Astrocyte of the spinal cord (primary cell): Measurements from ENCODE around the gene MBP.

Source experiments
- DNase-seq: peaks from one replicate; pipeline ENCODE4 v3.0.0; 2011; ENCODE audit warnings: low read depth, low spot score
- H3K4me3 ChIP-seq: 2 replicates; pipeline ENCODE4 v1.5.1; 2011; ENCODE audit warnings: low read depth, mild to moderate bottlenecking, low read length, moderate library complexity
- in situ Hi-C: cut with HindIII; loops from 2 replicates; pipeline ENCODE4 v1.10.0; 2017; ENCODE audit warnings: low sequenced_read_pairs
- TF ChIP-seq, protein P1 (sequence below): IDR thresholded peaks from 2 replicates; pipeline ENCODE4 v1.5.1; 2012; ENCODE audit warnings: low read depth, mild to moderate bottlenecking, low read length, inconsistent platforms

Gene MBP

DNA sequence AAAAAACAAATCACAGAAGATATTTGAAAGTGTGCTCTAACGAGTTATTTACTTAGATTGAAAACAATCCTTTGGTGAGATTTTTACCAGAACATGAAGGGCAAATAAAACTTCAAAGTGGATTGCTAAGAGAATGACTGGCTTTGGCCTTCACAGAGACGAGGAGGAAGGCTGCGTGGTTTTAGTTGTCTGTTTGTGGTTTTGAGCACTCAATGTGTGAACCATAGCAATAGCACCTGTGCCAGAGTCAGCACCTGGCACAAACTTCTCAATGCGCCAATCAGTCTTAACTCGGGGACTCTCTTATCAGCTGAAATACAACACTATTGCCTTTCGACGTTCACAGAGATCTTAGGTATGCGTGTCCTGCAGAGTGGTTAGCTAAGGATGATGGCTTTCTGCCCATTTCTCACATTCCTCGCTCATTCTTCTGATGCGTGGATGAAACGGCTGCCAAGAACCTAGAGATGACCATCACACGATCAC is 70.0 kb downstream of the MBP start:
- peak; percentile 87 for DNase-seq
- TF ChIP-seq, protein P1, sequence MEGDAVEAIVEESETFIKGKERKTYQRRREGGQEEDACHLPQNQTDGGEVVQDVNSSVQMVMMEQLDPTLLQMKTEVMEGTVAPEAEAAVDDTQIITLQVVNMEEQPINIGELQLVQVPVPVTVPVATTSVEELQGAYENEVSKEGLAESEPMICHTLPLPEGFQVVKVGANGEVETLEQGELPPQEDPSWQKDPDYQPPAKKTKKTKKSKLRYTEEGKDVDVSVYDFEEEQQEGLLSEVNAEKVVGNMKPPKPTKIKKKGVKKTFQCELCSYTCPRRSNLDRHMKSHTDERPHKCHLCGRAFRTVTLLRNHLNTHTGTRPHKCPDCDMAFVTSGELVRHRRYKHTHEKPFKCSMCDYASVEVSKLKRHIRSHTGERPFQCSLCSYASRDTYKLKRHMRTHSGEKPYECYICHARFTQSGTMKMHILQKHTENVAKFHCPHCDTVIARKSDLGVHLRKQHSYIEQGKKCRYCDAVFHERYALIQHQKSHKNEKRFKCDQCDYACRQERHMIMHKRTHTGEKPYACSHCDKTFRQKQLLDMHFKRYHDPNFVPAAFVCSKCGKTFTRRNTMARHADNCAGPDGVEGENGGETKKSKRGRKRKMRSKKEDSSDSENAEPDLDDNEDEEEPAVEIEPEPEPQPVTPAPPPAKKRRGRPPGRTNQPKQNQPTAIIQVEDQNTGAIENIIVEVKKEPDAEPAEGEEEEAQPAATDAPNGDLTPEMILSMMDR, result no peak
- H3K4me3 ChIP-seq, result no peak overlapping the region
- in situ Hi-C loops, result no loop called here

DNA sequence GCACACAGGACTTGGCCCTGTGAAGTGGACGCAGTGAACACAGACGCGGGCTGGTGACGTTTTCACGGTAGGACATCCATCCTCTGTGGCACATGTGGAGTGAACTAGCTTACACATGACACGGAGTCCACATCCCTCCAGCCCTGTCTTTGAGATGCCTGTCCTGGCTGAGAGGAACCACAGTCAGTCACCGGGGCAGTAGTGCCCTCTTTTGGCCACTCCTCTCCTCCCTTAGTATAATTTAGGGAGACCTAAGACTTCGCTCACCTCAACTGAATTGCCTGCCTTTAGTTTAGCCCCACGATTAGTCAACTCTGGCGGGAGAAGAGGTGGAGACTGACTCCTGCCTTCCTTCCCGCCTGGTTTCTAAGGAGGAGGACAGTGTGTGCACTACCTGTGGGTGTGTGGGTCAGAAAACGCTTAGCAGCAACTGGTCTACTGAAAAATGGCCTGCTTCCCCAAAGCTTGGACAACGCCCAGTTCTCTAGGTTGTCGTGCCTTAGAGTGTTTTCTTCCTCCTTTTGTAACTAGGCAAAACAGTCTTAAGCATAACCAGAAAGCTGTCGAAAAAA is 70.6 kb downstream of the MBP start:
- peak; percentile 88 for DNase-seq
- in situ Hi-C loops, result no loop called here
- H3K4me3 ChIP-seq, result no peak overlapping the region
- TF ChIP-seq, protein P1, result peak; percentile 26

DNA sequence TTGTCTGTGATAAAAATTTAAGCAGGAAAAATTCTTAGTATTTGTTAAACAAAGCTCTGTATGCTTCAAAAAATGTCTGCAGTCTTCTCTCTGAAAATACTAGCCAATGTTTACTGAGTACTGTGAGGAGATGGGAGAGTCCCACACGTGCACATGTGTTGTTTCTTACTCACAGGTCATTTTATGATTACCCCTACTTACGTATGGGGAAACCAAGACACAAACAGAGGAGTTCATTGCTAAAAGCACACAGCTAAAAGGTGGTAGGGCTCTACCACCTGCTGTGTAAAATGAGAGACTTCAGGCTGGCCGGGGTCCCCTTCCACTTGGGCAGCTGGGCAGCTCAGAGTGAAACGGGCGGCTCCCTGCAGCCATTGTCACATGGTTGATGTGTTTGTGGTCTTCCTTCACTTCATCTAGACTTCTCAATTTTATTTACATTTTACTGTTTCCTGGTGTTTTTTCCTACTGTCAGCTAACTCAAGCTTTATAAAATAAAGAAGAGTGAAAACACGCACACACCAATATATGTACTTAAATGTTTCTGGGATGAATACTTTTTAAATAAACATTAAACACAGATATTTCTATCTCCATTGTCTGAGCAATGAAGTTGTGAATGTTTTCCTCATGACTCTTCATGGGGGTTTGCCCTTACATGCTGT is 71.2 kb downstream of the MBP start:
- in situ Hi-C loops, result no loop called here
- no peak overlapping the region for H3K4me3 ChIP-seq
- DNase-seq, result peak; percentile 75
- TF ChIP-seq, protein P1, result no peak

DNA sequence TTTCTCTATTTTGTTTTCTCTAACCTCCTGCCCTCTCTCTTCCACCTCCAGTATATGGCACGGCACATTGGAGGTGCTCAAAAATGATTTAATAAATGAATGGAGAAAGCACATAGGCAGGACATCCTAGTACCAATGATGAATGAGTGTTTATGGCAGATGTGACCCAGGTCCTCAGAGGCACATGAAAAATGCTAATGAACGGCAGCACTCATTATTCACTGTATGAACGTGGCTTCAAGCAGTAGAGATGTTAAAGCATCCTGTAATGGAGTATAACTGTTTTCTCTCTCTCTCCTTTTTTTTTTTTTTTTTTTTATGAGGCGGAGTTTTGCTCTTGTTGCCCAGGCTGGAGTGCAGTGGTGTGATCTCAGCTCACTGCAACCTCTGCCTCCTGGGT is 72.4 kb downstream of the MBP start:
- in situ Hi-C loops, result no loop called here

DNA sequence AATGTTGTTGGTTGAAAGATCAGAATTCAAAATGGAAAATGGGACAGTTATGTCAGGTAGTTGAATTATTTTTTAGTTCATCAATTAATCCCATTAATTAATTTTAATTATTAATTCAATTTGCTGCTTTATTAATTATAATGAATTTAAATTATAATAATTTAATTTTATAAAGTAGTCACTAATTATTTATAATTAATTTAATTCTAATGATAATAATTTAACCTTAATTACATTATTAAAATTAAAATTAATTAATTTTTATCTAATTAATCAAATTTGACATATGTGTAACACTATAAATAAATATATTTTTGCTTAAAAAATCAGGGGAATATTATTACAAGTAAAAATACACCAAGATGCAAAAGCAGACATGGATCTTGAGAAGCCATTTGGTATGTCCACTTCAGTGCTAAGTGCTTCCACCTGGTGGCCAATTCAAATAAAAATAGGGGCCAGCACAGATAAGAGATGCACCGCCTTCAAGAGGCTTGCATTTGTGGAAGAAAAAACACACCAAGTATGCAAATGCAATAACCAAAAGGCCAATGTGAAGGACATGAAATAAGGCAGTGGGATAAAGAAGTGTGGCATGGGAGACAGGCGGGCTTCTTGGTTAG is 73.2 kb downstream of the MBP start:
- in situ Hi-C loops, result no loop called here

More for the DNA sequence above, 72.4 kb downstream of the MBP start:
- H3K4me3 ChIP-seq, result no peak overlapping the region
- no peak for DNase-seq
- TF ChIP-seq, protein P1, result no peak

DNA sequence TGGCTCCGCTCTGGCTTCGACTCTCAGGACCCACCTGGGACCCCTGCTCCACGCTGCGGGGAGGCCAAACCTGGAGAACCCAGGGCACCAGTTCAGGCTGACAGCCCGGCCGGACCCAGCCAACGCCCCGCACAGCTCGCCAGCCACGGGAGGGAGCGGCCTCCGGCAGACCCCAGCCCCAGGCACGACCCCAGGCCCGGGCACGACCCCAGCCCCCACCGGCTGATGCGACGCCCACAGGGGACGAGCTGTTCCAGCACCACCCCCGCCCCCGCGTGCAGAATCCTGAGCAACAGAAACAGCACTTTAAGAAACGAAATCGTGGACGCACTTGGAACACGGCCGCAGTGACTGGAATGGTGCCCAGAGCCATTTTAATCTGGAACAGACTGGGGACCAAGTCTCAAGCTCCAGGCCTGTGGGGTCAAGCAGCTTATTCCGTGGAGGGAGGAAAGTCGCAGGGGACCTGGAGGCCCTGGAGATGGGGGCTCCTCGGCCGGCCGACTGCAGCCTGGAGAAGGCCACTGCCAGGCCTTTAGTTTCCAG is 74.2 kb downstream of the MBP start:
- DNase-seq, result no peak
- H3K4me3 ChIP-seq, result no peak overlapping the region
- in situ Hi-C loops, result no loop called here
- TF ChIP-seq, protein P1, result no peak

More for the DNA sequence above, 73.2 kb downstream of the MBP start:
- H3K4me3 ChIP-seq, result no peak overlapping the region
- TF ChIP-seq, protein P1, result peak; percentile 60
- peak; percentile 77 for DNase-seq
